ENCODE measurements around the gene ZNF678. TPM values are rescaled to one million over a fixed set of nuclear protein-coding genes. Genes with fewer than 3 reads are reported as not detected.
"Not testable (repeated sequence)": the region's sequence is repeated elsewhere in the genome, so short reads cannot be mapped to it uniquely, and the experiment has no call there.

Gene ZNF678
- total RNA-seq, 1 donor from 2014 or later, result 20.6 TPM

- Mint-ChIP-seq H3K9me3 (peaks cover 62% of the 10 kb centered on the region), H3K36me3 (no peaks in the 10 kb centered on the region), H3K27me3 (ENCODE audit: low read depth) (no peaks in the 10 kb centered on the region), H3K4me3 (no peak overlapping the region), H3K4me1 (no peaks in the 10 kb centered on the region), H3K27ac (no peak overlapping the region)
- TF ChIP-seq CTCF (IDR thresholded peaks at IDR 0.05; ENCODE audit: unreplicated experiment), result no peak
- DNase-seq (ENCODE audit: low spot score in 2 of 2, unreplicated experiment in 2 of 2), result no peak
Measured at GRCh38 chr1:227685807-227686206, 122.5 kb downstream of the ZNF678 start.

- DNase-seq (ENCODE audit: low spot score in 2 of 2, unreplicated experiment in 2 of 2), result no peak
- Mint-ChIP-seq H3K9me3 (peaks cover 57% of the 10 kb centered on the region), H3K27ac (no peak overlapping the region), H3K4me1 (no peaks in the 10 kb centered on the region), H3K27me3 (ENCODE audit: low read depth) (no peaks in the 10 kb centered on the region), H3K4me3 (no peak overlapping the region), H3K36me3 (peaks cover 4% of the 10 kb centered on the region)
- no peak for TF ChIP-seq CTCF (IDR thresholded peaks at IDR 0.05; ENCODE audit: unreplicated experiment)
Measured at GRCh38 chr1:227697321-227697864, 134.0 kb downstream of the ZNF678 start.

GRCh38 chr1:227701631-227702030 lies 138.3 kb downstream of the ZNF678 start:
- peaks cover 68% of the 10 kb centered on the region for H3K9me3 Mint-ChIP-seq
- not testable (repeated sequence) for H3K4me1 Mint-ChIP-seq; DNase-seq (ENCODE audit: low spot score in 2 of 2, unreplicated experiment in 2 of 2); H3K27me3 Mint-ChIP-seq (ENCODE audit: low read depth); H3K36me3 Mint-ChIP-seq; H3K4me3 Mint-ChIP-seq; H3K27ac Mint-ChIP-seq

GRCh38 chr1:227707846-227708245 lies 144.5 kb downstream of the ZNF678 start:
- DNase-seq (ENCODE audit: low spot score in 2 of 2, unreplicated experiment in 2 of 2), result no peak
- Mint-ChIP-seq H3K4me3 (no peak overlapping the region), H3K9me3 (peaks cover 60% of the 10 kb centered on the region), H3K36me3 (peaks cover 1% of the 10 kb centered on the region), H3K27ac (no peak overlapping the region), H3K4me1 (no peaks in the 10 kb centered on the region), H3K27me3 (ENCODE audit: low read depth) (no peaks in the 10 kb centered on the region)
- no peak for TF ChIP-seq CTCF (IDR thresholded peaks at IDR 0.05; ENCODE audit: unreplicated experiment)

- Mint-ChIP-seq H3K9me3 (peaks cover 49% of the 10 kb centered on the region), H3K4me3 (no peak overlapping the region), H3K36me3 (peaks cover 1% of the 10 kb centered on the region), H3K27me3 (ENCODE audit: low read depth) (no peaks in the 10 kb centered on the region), H3K27ac (no peak overlapping the region), H3K4me1 (no peaks in the 10 kb centered on the region)
- TF ChIP-seq CTCF (IDR thresholded peaks at IDR 0.05; ENCODE audit: unreplicated experiment), result no peak
- DNase-seq (ENCODE audit: low spot score in 2 of 2, unreplicated experiment in 2 of 2), result no peak
Measured at GRCh38 chr1:227709451-227709850, 146.1 kb downstream of the ZNF678 start.

- H3K4me1 Mint-ChIP-seq; H3K27ac Mint-ChIP-seq; H3K36me3 Mint-ChIP-seq; H3K4me3 Mint-ChIP-seq; DNase-seq (ENCODE audit: low spot score in 2 of 2, unreplicated experiment in 2 of 2); H3K27me3 Mint-ChIP-seq (ENCODE audit: low read depth): not testable (repeated sequence)
- H3K9me3 Mint-ChIP-seq, result peaks cover 54% of the 10 kb centered on the region
Measured at GRCh38 chr1:227710474-227710873, 147.1 kb downstream of the ZNF678 start.

GRCh38 chr1:227712648-227713047 lies 149.3 kb downstream of the ZNF678 start:
- no peak for DNase-seq (ENCODE audit: low spot score in 2 of 2, unreplicated experiment in 2 of 2)
- H3K27me3 Mint-ChIP-seq (ENCODE audit: low read depth), result no peaks in the 10 kb centered on the region
- no peaks in the 10 kb centered on the region for H3K4me1 Mint-ChIP-seq
- H3K4me3 Mint-ChIP-seq, result no peak overlapping the region
- no peak for TF ChIP-seq CTCF (IDR thresholded peaks at IDR 0.05; ENCODE audit: unreplicated experiment)
- no peak overlapping the region for H3K27ac Mint-ChIP-seq
- peaks cover 1% of the 10 kb centered on the region for H3K36me3 Mint-ChIP-seq
- peaks cover 66% of the 10 kb centered on the region for H3K9me3 Mint-ChIP-seq

All from mesothelial cell of epicardium (in vitro differentiated cells).